IPS-18c (cell line): ENCODE results near the gene HOXA3.

Experiments used
- H3K4me3 ChIP-seq: 2 replicates; pipeline ENCODE4 v1.7.0; 2013; ENCODE audit warnings: low read depth, mild to moderate bottlenecking, low read length, moderate library complexity; ENCODE audit not compliant: insufficient read depth
- H3K9me3 ChIP-seq: one replicate; pipeline ENCODE4 v1.6.1; 2013; ENCODE audit warnings: mild to moderate bottlenecking, low read length, moderate library complexity; ENCODE audit not compliant: control insufficient read depth, insufficient read depth

Gene HOXA3

DNA sequence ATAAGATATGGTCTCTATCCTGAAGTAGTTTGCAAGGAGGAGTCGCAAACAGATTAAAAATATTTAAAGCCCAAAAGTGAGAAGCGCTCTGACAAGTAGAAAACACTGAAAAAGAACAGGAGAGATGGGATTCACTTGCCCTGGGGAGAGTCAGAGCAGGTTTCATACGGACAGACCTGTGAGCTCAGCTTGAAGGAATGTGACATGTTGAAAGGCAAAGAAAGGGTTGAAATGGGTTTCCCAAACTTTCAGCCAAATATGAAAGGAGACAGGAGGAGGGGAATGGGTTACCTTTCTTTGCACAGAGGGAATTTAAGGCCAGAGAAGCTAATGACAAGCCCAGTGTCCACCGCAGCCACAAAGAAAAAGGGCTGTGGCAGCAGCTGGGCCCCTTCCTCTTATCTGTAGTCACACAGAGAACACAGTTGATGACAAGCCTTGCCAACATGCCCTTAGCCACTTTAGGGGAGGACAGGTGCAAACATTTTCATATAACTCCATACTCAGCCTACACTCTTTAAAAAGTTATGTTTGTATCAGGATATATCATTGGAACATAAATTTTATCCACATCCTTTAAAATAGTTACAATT, 71.4 kb downstream of the HOXA3 start:
- Histone ChIP-seq H3K4me3 (no peak overlapping the region), H3K9me3 (no peaks in the 10 kb centered on the region)

DNA sequence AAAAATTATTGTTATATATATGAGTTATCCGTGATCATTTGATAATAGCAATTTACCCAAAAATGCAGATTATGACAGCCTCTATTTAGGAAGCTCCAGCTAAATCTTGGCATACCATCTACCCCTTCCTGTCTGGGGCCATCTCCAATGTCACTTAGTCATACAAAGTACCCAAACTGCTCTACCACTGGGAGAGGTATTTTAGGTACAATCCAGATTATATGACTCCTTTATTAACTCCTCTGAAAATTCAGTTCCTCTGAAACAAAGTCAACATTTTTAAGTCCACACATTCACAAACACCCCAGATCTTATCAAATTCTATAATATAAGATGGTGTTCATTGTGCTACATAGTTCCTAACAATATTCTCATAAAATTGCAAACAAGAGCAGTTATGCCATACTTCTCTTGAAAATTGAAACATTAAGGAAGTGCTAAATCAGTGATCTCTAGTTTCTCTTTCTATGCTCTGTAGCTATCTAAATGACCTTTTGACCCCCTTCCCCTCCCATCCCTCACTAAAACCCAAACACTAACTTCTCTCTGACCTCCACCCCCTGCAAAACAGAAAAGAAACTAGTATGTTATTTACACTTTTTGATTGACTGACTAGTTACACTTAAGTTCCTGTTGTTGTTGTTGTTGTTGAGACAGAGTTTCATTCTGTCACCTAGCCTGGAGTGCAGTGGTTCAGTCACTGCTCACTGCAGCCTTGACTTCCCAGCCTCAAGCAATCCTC, 73.0 kb downstream of the HOXA3 start:
- Histone ChIP-seq H3K9me3 (no peaks in the 10 kb centered on the region), H3K4me3 (no peak overlapping the region)

DNA sequence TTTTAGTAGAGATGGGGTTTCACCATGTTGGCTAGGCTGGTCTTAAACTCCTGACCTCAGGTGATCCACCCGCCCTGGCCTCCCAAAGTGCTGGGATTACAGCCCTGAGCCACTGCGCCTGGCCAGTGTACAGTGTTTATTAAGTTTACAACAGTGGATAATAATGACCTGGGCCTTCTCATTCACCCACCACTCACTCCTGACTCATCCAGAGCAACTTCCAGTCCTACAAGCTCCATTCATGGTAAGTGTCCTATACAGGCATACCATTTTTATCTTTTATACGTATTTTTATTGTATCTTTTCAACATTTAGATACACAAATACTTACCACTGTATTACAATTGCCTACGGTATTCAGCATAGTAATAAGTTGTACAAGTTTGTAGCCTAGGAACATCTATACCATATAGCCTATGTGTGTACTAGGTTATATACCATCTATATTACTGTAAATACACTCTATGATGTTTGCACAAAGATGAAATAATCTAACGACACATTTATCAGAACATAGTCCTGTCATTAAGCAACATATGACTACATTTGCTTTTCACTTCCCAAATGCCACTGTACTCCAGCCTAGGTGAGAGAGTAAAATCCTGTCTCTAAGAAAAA, 73.7 kb downstream of the HOXA3 start:
- H3K4me3 ChIP-seq = no peak overlapping the region
- no peaks in the 10 kb centered on the region for H3K9me3 ChIP-seq

DNA sequence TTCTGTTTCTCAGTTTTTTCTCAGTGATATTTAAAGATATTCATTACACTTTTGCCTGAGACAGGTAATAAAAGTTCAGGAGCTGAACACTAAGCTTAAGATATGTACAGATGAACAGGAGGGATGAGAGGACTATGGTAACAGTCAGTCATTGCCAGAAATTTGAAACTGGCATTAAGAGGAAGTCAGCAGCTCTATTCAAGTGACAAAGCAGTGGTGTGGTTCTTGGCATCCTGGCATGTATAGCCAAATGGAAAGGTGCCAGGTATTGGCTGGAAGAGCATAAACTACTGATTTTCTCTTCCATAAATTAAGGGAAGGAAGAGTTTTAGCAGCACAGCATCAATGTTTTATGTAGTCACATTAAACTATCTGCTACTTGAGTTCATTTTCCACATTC, 79.3 kb downstream of the HOXA3 start:
- Histone ChIP-seq H3K9me3 (no peaks in the 10 kb centered on the region), H3K4me3 (no peak overlapping the region)

DNA sequence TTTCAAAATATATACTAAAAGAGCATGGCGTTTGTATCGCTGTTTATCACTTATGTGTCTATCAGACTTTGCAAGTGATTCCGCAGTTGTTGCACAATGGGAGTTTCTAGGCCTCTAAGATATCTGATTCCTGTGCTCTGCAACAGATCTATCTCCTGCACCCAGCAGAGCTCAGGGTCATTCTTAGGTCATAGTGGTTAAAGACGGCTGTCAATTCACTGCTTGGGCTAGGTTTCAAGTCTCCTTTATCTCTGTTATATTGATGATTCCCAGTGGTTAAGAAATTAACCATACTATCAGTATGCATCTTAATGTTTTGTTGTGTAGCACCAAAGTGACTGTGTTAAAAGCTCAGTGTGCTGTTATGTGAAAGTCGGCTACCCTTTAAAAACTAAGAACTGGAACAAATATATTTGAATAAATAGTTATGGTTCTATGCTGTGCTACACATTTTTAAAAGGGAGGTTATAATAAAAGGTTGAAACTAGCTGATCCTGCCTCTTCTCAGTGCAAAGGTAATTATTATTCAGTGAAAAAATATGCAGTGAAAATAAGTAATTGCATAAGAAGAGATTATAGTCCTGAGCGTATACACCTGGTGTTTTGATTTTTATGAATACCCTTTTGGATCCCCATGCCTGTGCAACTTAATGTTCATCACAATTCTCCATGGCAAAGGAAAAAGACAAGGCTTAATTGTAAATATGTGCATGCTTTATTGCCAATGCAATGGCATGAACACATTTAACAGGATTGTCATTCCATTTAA, 80.6 kb downstream of the HOXA3 start:
- Histone ChIP-seq H3K9me3 (no peaks in the 10 kb centered on the region), H3K4me3 (no peak overlapping the region)

DNA sequence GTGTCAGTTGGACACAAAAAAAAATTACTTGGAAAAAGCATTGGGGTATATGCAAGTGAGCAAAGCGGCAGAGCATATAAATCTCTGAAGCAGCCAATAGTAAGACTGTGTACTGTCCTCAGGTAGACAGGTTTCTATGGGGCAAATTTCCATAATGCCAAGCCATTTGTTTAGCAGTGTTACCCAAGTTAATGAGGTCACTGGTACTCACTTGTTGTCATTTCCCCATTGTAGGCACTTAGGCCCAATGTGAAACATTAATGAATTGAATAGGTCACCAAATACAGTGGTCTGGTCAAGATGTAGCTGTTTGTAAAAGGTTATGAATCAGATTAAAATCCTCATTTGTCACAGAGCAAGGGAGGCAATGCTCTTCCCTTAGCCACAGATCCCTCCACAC, 84.1 kb downstream of the HOXA3 start:
- no peak overlapping the region for H3K4me3 ChIP-seq
- no peaks in the 10 kb centered on the region for H3K9me3 ChIP-seq

DNA sequence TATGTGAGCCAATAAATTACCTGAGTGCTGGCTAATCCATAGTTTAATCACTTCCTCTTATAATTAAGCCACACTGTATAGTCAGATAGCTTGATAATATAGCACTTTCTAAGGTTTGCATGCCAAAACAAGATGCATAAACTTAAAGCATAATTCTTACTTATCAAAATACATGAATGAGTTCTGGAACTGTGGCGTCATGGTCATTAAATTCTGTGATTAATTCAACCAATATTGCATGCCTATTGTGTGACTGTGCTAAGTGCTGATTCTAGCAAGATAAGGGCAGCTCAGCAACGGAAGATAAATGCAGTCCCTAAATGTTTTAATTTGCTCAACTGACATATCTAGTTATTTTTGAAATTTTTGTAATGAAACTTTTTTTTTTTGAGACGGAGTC, 86.2 kb downstream of the HOXA3 start:
- no peaks in the 10 kb centered on the region for H3K9me3 ChIP-seq
- H3K4me3 ChIP-seq = no peak overlapping the region

DNA sequence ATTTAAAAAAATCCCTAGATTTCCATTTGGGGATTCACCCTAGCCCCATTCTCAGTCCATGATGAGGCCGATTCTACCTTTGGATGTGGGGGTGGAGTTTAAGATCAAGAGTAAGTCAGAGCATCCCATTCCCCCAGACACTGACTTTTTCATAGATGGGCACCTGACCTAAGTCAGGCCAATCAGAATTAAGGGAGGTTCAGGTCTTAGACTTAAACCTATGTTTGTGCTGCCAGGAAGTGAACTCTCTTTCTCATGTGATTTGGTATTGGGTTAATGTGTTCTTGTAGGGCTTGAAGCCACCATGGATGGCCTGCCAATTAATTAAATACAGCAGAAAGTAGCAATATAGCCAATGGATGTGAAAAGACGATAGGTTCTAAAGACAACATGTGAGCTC, 86.7 kb downstream of the HOXA3 start:
- H3K9me3 ChIP-seq = no peaks in the 10 kb centered on the region
- no peak overlapping the region for H3K4me3 ChIP-seq

DNA sequence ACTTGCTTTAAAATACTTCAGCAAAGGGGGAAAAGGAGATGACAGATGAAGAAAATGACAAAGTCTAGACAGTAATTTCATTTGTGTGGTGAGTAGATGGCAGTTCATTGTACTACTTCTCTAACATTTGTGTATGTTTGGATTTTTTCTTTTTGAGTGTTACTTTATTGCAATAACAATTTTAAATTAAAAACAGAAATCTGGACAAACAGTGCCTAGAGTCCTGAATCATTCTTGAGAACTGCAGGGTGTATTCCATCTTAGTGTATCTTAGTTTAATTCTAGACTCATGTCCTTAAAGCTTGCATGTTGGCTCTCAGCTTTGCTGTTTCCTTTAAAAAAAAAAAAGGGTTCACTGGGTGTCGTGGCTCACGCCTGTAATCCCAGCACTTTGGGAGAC, 87.7 kb downstream of the HOXA3 start:
- Histone ChIP-seq H3K4me3 (no peak overlapping the region), H3K9me3 (no peaks in the 10 kb centered on the region)

DNA sequence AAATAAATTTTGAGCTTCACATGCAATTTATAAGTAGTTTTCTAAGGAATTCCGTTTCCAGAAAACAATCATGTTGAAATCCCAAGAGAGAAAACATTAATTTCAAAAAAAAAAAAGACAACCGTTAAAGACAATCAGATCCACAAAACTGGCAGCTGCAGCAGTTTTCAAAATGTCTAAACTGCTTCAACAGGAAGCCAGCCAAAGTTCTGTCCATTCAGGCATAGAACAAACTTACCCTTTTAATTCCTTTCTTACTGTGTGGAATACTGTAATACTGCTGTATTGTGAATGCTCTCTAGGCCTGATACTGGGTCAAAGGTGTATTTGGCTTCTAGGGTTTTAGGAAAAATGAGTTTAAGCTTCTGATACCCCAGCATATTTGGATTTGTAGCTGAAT, 88.2 kb downstream of the HOXA3 start:
- no peak overlapping the region for H3K4me3 ChIP-seq
- H3K9me3 ChIP-seq = no peaks in the 10 kb centered on the region

DNA sequence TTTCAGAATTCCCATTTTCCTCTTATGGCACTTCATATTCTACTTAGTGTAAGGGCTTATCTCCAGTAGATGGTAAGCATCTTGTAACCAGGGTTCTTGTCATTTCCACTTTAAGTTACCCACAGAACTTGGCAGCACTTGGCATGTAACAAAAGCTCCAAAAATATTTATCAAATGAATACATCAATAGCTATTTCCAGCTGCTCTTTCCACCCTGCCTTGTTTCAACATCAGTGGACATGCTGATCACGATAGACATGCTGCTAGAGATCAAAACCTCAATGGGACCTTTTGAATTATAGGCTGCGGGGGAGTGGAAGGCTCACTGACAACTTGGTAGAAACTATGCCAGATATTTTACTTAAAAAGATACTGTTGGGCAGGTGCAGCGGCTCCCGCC, 89.4 kb downstream of the HOXA3 start:
- Histone ChIP-seq H3K4me3 (no peak overlapping the region), H3K9me3 (no peaks in the 10 kb centered on the region)
